ENCODE data around the gene ANTKMT. TPM values are rescaled to one million over a fixed set of nuclear protein-coding genes. Genes with fewer than 3 reads are reported as not detected.

ANTKMT gene
- total and polyA plus RNA-seq, 2 experiments from 2014 or later: 38.8 to 81.8 TPM

- no peak for DNase-seq (ENCODE audit: low spot score)
- H3K27me3 ChIP-seq: no peaks in the 10 kb centered on the region
- H2AFZ ChIP-seq: no peak overlapping the region
- WGBS (ENCODE audit: low lambda C conversion rate, missing lambda C conversion rate): 90% methylated on average over 11 of the region's 21 CpGs
- no peaks in the 10 kb centered on the region for H3K9me3 ChIP-seq (ENCODE audit: low read depth)
- H3K36me3 ChIP-seq (replicated peaks; ENCODE audit: insufficient read depth, low read depth): no peaks in the 10 kb centered on the region
- no peaks in the 10 kb centered on the region for H4K20me1 ChIP-seq (ENCODE audit: insufficient read depth, poor library complexity, severe bottlenecking)
- no peaks in the 10 kb centered on the region for H3K9me2 ChIP-seq (replicated peaks; ENCODE audit: insufficient read depth)
- H3K4me2 ChIP-seq: no peak overlapping the region
- TF ChIP-seq EZH2phosphoT487 (IDR thresholded peaks at IDR 0.05; ENCODE audit: low read depth, severe bottlenecking, unreplicated experiment) (no peak), CTCF (IDR thresholded peaks at IDR 0.05; ENCODE audit: poor library complexity) (no peak), EZH2 (IDR thresholded peaks at IDR 0.05; ENCODE audit: borderline replicate concordance) (no peak)
- H3K27ac ChIP-seq: no peak overlapping the region
- no peaks in the 10 kb centered on the region for H3K79me2 ChIP-seq
- H3K4me1 ChIP-seq (ENCODE audit: insufficient read depth): peaks cover 7% of the 10 kb centered on the region
- H3K4me3 ChIP-seq: no peak overlapping the region
Observed at GRCh38 chr16:763369-764183, 42.6 kb downstream of the ANTKMT start.

GRCh38 chr16:764184-764750 lies 43.3 kb downstream of the ANTKMT start:
- no peak overlapping the region for H3K4me3 ChIP-seq
- H4K20me1 ChIP-seq (ENCODE audit: insufficient read depth, poor library complexity, severe bottlenecking): no peaks in the 10 kb centered on the region
- H3K27me3 ChIP-seq: no peaks in the 10 kb centered on the region
- TF ChIP-seq EZH2phosphoT487 (IDR thresholded peaks at IDR 0.05; ENCODE audit: low read depth, severe bottlenecking, unreplicated experiment): no peak
- TF ChIP-seq CTCF (IDR thresholded peaks at IDR 0.05; ENCODE audit: poor library complexity): no peak
- no peak for TF ChIP-seq EZH2 (IDR thresholded peaks at IDR 0.05; ENCODE audit: borderline replicate concordance)
- peaks cover 7% of the 10 kb centered on the region for H3K4me1 ChIP-seq (ENCODE audit: insufficient read depth)
- no peak for DNase-seq (ENCODE audit: low spot score)
- no peak overlapping the region for H3K4me2 ChIP-seq
- H3K79me2 ChIP-seq: no peaks in the 10 kb centered on the region
- H3K9me3 ChIP-seq (ENCODE audit: low read depth): no peaks in the 10 kb centered on the region
- H3K9me2 ChIP-seq (replicated peaks; ENCODE audit: insufficient read depth): no peaks in the 10 kb centered on the region
- WGBS (ENCODE audit: low lambda C conversion rate, missing lambda C conversion rate): 91% methylated on average over 17 of the region's 20 CpGs
- no peak overlapping the region for H3K27ac ChIP-seq
- no peaks in the 10 kb centered on the region for H3K36me3 ChIP-seq (replicated peaks; ENCODE audit: insufficient read depth, low read depth)
- H2AFZ ChIP-seq: no peak overlapping the region

GRCh38 chr16:764848-765487 lies 44.0 kb downstream of the ANTKMT start:
- WGBS (ENCODE audit: low lambda C conversion rate, missing lambda C conversion rate): 92% methylated on average over 32 of the region's 38 CpGs
- no peaks in the 10 kb centered on the region for H3K9me3 ChIP-seq (ENCODE audit: low read depth)
- no peaks in the 10 kb centered on the region for H4K20me1 ChIP-seq (ENCODE audit: insufficient read depth, poor library complexity, severe bottlenecking)
- TF ChIP-seq EZH2 (IDR thresholded peaks at IDR 0.05; ENCODE audit: borderline replicate concordance): no peak
- no peak for TF ChIP-seq EZH2phosphoT487 (IDR thresholded peaks at IDR 0.05; ENCODE audit: low read depth, severe bottlenecking, unreplicated experiment)
- TF ChIP-seq CTCF (IDR thresholded peaks at IDR 0.05; ENCODE audit: poor library complexity): no peak
- H3K36me3 ChIP-seq (replicated peaks; ENCODE audit: insufficient read depth, low read depth): no peaks in the 10 kb centered on the region
- no peaks in the 10 kb centered on the region for H3K27me3 ChIP-seq
- DNase-seq (ENCODE audit: low spot score): no peak
- no peak overlapping the region for H3K4me2 ChIP-seq
- H3K79me2 ChIP-seq: no peaks in the 10 kb centered on the region
- H2AFZ ChIP-seq: no peak overlapping the region
- no peaks in the 10 kb centered on the region for H3K9me2 ChIP-seq (replicated peaks; ENCODE audit: insufficient read depth)
- no peak overlapping the region for H3K4me3 ChIP-seq
- peaks cover 7% of the 10 kb centered on the region for H3K4me1 ChIP-seq (ENCODE audit: insufficient read depth)
- H3K27ac ChIP-seq: no peak overlapping the region
